C4-2B (cell line): ENCODE measurements around the gene GRK7.

Source experiments
- CTCF ChIP-seq: fragments of 450-650 bp; conservative IDR thresholded peaks from 2 replicates; pipeline ENCODE4 v1.5.1; 2017; ENCODE audit warnings: mild to moderate bottlenecking
- ZFX ChIP-seq: fragments of 450-650 bp; IDR thresholded peaks from 2 replicates; pipeline ENCODE4 v1.6.1; 2017

DNA sequence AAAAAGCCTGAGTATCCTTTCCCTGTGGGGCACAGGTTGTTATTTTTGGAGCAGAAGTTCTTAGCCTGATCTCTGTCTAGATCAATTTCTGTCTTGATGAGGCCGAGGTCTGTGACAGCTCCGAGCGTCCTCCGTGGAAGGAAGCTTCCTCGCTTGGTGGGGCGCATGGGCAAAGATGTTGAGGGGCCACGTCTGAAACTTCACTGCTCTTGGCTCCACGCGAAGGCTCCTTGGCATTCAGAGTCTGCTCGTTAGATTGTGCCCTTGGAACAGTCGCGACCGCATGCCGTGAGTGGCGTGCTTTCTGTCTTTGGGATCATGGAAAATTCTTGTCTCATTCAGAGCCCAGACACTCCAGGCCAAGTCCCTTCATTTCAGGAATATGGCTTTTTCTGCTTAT, 13.7 kb downstream of the GRK7 start:
- TF ChIP-seq CTCF = no peak
- no peak for TF ChIP-seq ZFX
